Mesothelial cell of epicardium (in vitro differentiated cells): ENCODE results near the gene TPRG1L. TPM values are rescaled to one million over a fixed set of nuclear protein-coding genes. Genes with fewer than 3 reads are reported as not detected.

Source experiments
- DNase-seq, 2 experiments: peaks; one replicate each; pipeline ENCODE4 v3.0.0; 2021; ENCODE audit warnings: low spot score in 2 of 2; ENCODE audit not compliant: unreplicated experiment in 2 of 2
- H3K27ac Mint-ChIP-seq: 2 replicates; pipeline ENCODE4 v1.8.0; 2021; ENCODE audit warnings: mixed read lengths
- H3K27me3 Mint-ChIP-seq: 2 replicates; pipeline ENCODE4 v1.8.0; 2021; ENCODE audit warnings: low read depth, mixed read lengths
- H3K36me3 Mint-ChIP-seq: 2 replicates; pipeline ENCODE4 v1.8.0; 2021; ENCODE audit warnings: mixed read lengths
- H3K4me1 Mint-ChIP-seq: 2 replicates; pipeline ENCODE4 v1.8.0; 2021; ENCODE audit warnings: mixed read lengths
- H3K4me3 Mint-ChIP-seq: 2 replicates; pipeline ENCODE4 v1.8.0; 2021; ENCODE audit warnings: mild to moderate bottlenecking, moderate library complexity, mixed read lengths
- H3K9me3 Mint-ChIP-seq: 2 replicates; pipeline ENCODE4 v1.8.0; 2021; ENCODE audit warnings: mixed read lengths
- CTCF ChIP-seq: fragments of 200-600 bp; sonication (generic); IDR thresholded peaks from one replicate; pipeline ENCODE4 v1.5.0; 2021; ENCODE audit warnings: antibody characterized with exemption; ENCODE audit not compliant: unreplicated experiment
- total RNA-seq: library from RNA; stranded (reverse); gene quantifications from 3 replicates; pipeline ENCODE4 v1.2.1, GENCODE V29; 2021

Gene TPRG1L
- total RNA-seq, 1 donor from 2014 or later, result 15.7 TPM

- no peak for DNase-seq
- Mint-ChIP-seq H3K4me1 (no peaks in the 10 kb centered on the region), H3K4me3 (no peak overlapping the region), H3K27me3 (no peaks in the 10 kb centered on the region), H3K27ac (no peak overlapping the region), H3K36me3 (peaks cover 18% of the 10 kb centered on the region), H3K9me3 (no peaks in the 10 kb centered on the region)
- no peak for TF ChIP-seq CTCF
These were observed 8.7 kb downstream of the TPRG1L start for GRCh38 chr1:3633344-3634058.

GRCh38 chr1:3634059-3634800, 9.4 kb downstream of the TPRG1L start:
- Mint-ChIP-seq H3K27ac (no peak overlapping the region), H3K36me3 (peaks cover 14% of the 10 kb centered on the region), H3K4me1 (no peaks in the 10 kb centered on the region), H3K9me3 (no peaks in the 10 kb centered on the region), H3K27me3 (no peaks in the 10 kb centered on the region), H3K4me3 (no peak overlapping the region)
- TF ChIP-seq CTCF, result no peak
- DNase-seq, result no peak

GRCh38 chr1:3636080-3636479, 11.3 kb downstream of the TPRG1L start:
- Mint-ChIP-seq H3K9me3 (no peaks in the 10 kb centered on the region), H3K27me3 (no peaks in the 10 kb centered on the region), H3K4me1 (no peaks in the 10 kb centered on the region), H3K36me3 (peaks cover 14% of the 10 kb centered on the region), H3K4me3 (no peak overlapping the region), H3K27ac (no peak overlapping the region)
- no peak for DNase-seq
- TF ChIP-seq CTCF, result no peak

GRCh38 chr1:3636531-3636930, 11.7 kb downstream of the TPRG1L start:
- Mint-ChIP-seq H3K4me1 (no peaks in the 10 kb centered on the region), H3K27ac (no peak overlapping the region), H3K4me3 (no peak overlapping the region), H3K27me3 (no peaks in the 10 kb centered on the region), H3K9me3 (no peaks in the 10 kb centered on the region), H3K36me3 (peaks cover 14% of the 10 kb centered on the region)
- DNase-seq, result no peak
- TF ChIP-seq CTCF, result no peak

- Mint-ChIP-seq H3K4me1 (no peaks in the 10 kb centered on the region), H3K27me3 (no peaks in the 10 kb centered on the region), H3K4me3 (no peak overlapping the region), H3K9me3 (no peaks in the 10 kb centered on the region), H3K27ac (no peak overlapping the region), H3K36me3 (peaks cover 22% of the 10 kb centered on the region)
- TF ChIP-seq CTCF, result no peak
- no peak for DNase-seq
These were observed 13.2 kb downstream of the TPRG1L start for GRCh38 chr1:3638027-3638426.
